HTR-8/SVneo (cell line): ENCODE results near the gene C14orf180.
A peak's percentile ranks its signal among the peaks of the same experiment; 100 is the strongest.

ENCODE experiments used
- DNase-seq: peaks from one replicate; pipeline ENCODE4 v3.0.0; 2011; ENCODE audit warnings: low spot score, mixed read lengths; ENCODE audit not compliant: insufficient read length
- FAIRE-seq: peaks from 2 replicates; lab custom pipeline; 2011; peaks lifted over from hg19 to GRCh38; lab: Jason Lieb, UNC

The C14orf180 gene

GRCh38 chr14:104590240-104590965 lies 10.8 kb downstream of the C14orf180 start:
- DNase-seq (no peak), FAIRE-seq (no peak)

GRCh38 chr14:104591031-104591430 lies 11.5 kb downstream of the C14orf180 start:
- DNase-seq (no peak), FAIRE-seq (no peak)

- FAIRE-seq (no peak), DNase-seq (no peak)
Measured at GRCh38 chr14:104591506-104592291, 12.1 kb downstream of the C14orf180 start.

- DNase-seq = no peak
- FAIRE-seq = peak; percentile 83
Measured at GRCh38 chr14:104592292-104592672, 12.7 kb downstream of the C14orf180 start.

- FAIRE-seq (no peak), DNase-seq (no peak)
Measured at GRCh38 chr14:104592785-104593184, 13.2 kb downstream of the C14orf180 start.

GRCh38 chr14:104593241-104593701 lies 13.7 kb downstream of the C14orf180 start:
- no peak for FAIRE-seq
- no peak for DNase-seq

- FAIRE-seq (no peak), DNase-seq (no peak)
Measured at GRCh38 chr14:104593710-104594136, 14.2 kb downstream of the C14orf180 start.

GRCh38 chr14:104594310-104595046 lies 14.9 kb downstream of the C14orf180 start:
- FAIRE-seq (no peak), DNase-seq (no peak)

- DNase-seq (no peak), FAIRE-seq (no peak)
Measured at GRCh38 chr14:104595116-104595675, 15.6 kb downstream of the C14orf180 start.

- DNase-seq (no peak), FAIRE-seq (no peak)
Measured at GRCh38 chr14:104595911-104596450, 16.4 kb downstream of the C14orf180 start.

- no peak for FAIRE-seq
- DNase-seq = no peak
Measured at GRCh38 chr14:104596451-104596918, 16.9 kb downstream of the C14orf180 start.

- no peak for DNase-seq
Measured at GRCh38 chr14:104596927-104597351, 17.4 kb downstream of the C14orf180 start.

GRCh38 chr14:104597576-104597975 lies 18.0 kb downstream of the C14orf180 start:
- DNase-seq (no peak), FAIRE-seq (no peak)

More at GRCh38 chr14:104596927-104597351, 17.4 kb downstream of the C14orf180 start:
- no peak for FAIRE-seq

- DNase-seq (no peak), FAIRE-seq (no peak)
Measured at GRCh38 chr14:104598039-104598909, 18.7 kb downstream of the C14orf180 start.

GRCh38 chr14:104598910-104599273 lies 19.3 kb downstream of the C14orf180 start:
- DNase-seq = no peak
- FAIRE-seq = no peak

- DNase-seq = no peak
- FAIRE-seq = no peak
Measured at GRCh38 chr14:104599446-104599845, 19.9 kb downstream of the C14orf180 start.

GRCh38 chr14:104600141-104600643 lies 20.6 kb downstream of the C14orf180 start:
- DNase-seq = peak; percentile 28
- FAIRE-seq = no peak

GRCh38 chr14:104600805-104601204 lies 21.2 kb downstream of the C14orf180 start:
- FAIRE-seq (no peak), DNase-seq (no peak)

GRCh38 chr14:104601786-104602185 lies 22.2 kb downstream of the C14orf180 start:
- FAIRE-seq = no peak
- DNase-seq = no peak
